Skin of body (tissue), 2 donors: ENCODE data around the gene KRTAP2-1. TPM values are rescaled to one million over a fixed set of nuclear protein-coding genes. Genes with fewer than 3 reads are reported as not detected.
"Not testable (repeated sequence)": the region's sequence is repeated elsewhere in the genome, so short reads cannot be mapped to it uniquely, and the experiment has no call there.

Experiments used
- DNase-seq: peaks from one replicate; lab custom pipeline; 2025; lab: John Stamatoyannopoulos, UW
- total RNA-seq: library from RNA; depleted of rRNA; stranded (reverse); fragments of >200 nt; gene quantifications from one replicate; pipeline ENCODE4 v1.2.3, GENCODE V29; 2014

KRTAP2-1 gene, protein sequence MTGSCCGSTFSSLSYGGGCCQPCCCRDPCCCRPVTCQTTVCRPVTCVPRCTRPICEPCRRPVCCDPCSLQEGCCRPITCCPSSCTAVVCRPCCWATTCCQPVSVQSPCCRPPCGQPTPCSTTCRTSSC
- total RNA-seq: 3.4 TPM

DNA sequence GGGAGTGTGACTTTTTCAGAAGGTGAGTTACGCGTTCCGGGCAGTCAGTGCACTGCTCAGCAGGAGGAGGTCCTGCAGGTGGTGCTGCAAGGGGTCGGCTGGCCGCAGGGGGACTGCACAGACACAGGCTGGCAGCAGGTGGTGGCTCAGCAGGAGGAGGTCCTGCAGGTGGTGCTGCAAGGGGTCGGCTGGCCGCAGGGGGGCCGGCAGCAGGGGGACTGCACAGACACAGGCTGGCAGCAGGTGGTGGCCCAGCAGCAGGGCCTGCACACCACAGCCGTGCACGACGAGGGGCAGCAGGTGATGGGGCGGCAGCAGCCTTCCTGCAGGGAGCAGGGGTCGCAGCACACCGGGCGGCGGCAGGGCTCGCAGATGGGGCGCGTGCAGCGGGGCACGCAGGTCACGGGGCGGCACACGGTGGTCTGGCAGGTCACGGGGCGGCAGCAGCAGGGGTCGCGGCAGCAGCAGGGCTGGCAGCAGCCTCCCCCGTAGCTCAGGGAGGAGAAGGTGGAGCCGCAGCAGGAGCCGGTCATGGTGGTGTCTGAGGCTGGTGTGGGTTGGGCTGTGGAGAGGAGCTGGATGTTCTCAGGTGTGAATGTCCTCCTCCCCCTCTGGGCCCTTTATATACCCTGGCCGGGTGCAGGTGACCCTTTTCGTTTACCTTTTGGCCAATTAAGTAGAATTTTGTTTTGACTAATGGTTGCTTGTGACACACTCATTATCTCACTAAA, at the start of gene KRTAP2-1:
TSS of gene KRTAP2-1 (minus strand) at position 582 of the 731 bp plus-strand sequence. CDS start at position 533, 49 bp downstream.
- not testable (repeated sequence) for DNase-seq

DNA sequence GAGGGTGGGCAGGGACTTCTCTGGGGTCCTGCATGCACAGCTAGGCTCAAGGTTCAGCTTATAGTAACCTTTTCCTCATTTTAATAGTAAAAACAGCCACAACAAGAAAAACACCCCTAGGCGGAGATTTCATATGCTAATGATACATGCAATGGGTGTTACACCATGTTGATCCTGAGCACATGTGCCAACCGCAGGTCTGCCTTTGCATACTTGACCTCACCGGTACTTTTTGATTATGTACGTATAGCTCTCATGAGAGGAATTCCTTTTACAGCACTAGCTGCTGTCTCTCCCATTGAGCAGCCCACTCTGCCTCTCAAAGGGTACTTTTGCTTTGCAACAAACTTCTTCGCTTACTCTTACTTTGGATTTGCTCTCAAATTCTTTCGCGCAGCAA, 48.9 kb upstream of the KRTAP2-1 start:
- DNase-seq: no peak

DNA sequence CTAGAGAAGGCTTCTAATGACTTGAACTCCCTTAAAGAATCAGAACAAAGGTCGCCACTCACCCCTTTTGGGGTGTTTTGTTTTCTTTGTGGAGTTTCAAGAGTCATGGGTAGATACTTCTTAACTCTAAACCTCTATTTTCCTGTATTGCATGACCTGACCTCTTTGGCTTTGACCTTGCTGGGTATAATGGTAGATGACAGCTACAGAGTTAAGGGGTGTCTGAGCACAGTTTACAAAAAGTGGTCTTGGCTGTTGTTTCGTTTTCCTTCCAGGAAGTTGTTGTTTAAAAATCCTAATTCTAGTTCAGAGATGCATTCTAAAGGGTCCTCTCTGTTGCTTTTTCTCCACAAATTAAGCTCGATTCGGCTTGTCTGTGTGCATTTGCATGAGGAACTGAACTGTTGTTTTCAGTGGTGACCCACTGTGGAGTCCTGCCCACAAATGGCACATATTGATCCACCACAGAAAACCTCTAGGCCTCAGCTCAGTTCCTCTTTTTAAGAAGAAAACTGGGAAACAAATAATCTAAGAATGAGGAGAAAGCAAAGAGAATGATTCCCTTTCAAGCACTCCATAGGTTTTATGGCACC, 41.7 kb upstream of the KRTAP2-1 start:
- not testable (repeated sequence) for DNase-seq

DNA sequence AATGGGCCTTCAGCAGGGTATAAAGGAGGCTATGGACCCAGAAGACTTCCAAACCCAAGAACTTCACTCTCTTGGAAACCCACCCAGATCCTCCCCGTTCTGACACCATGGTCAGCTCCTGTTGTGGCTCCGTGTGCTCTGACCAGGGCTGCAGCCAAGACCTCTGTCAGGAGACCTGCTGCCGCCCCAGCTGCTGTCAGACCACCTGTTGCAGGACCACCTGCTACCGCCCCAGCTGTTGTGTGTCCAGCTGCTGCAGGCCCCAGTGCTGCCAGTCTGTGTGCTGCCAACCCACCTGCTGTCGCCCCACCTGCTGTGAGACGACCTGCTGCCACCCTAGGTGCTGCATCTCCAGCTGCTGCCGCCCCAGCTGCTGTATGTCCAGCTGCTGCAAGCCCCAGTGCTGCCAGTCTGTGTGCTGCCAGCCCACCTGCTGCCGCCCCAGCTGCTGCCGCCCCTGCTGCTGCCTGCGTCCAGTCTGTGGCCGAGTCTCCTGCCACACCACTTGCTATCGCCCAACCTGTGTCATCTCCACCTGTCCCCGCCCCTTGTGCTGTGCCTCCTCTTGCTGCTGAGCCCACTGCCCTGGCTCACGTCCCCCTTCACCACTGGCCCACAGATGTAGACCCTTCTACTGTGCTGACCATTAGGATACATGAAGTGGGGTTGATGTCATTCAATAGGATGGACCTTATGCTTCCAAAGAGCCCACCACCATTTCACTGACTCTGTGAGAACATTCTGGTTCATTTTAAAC, 37.2 kb upstream of the KRTAP2-1 start, which contains the start of gene KRTAP4-7:
TSS of gene KRTAP4-7 (plus strand) at position 51 of the 757 bp plus-strand sequence. CDS start at position 108, 57 bp downstream.
- not testable (repeated sequence) for DNase-seq

DNA sequence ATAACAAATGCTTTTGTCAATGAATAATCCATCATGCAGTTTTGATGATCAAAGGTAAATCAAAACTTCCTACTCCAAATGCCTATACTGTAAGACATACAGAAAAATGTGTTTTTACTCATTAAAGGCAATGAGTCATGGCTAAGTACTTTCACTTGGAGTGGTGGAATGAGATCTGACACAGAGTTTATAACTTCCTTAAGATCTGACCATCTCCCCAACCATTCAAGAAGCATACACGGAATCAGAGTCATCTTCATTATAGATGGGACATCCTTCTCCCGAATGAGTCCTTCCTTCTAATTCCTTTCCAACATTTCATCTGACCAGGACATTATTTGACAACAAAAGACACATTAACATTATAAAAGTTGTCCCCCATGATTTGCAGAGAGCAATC, 36.3 kb upstream of the KRTAP2-1 start:
- DNase-seq: not testable (repeated sequence)

DNA sequence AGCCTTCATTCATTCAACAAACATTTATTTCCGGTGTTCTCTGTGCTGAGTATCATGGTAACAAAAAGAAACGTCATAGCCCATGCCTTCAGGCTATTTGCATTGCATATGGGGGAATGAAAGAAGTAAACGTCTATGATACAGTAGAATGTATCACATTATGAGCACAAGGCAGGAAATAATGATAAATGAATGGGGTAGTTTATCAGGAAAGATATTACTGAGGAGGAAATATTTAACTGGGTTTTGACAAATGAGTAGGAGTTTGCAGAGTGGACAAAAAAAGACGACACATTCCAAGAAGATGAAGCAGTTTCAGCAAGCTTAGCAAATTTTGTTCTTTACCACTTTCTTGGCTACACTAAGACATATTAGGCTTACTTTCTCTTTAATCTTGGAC, 35.5 kb upstream of the KRTAP2-1 start:
- DNase-seq: no peak

DNA sequence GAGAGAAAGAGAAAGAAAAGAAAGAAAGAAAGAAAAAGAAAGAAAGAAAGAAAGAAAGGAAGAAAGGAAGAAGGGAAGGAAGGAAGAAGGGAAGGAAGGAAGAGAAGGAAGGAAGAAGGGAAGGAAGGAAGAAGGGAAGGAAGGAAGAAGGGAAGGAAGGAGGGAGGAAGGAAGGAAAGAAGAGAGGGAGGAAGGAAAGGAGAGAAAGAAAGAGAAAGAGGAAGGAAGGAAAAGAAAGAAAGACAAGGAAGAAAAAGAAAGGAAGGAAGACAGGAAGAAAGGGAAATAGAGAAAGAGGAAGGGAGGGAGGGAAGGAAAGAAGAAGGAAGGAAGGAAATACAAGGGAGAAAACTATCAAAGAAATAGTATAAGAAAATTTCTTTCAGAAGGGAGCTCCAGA, 29.7 kb upstream of the KRTAP2-1 start:
- no peak for DNase-seq

DNA sequence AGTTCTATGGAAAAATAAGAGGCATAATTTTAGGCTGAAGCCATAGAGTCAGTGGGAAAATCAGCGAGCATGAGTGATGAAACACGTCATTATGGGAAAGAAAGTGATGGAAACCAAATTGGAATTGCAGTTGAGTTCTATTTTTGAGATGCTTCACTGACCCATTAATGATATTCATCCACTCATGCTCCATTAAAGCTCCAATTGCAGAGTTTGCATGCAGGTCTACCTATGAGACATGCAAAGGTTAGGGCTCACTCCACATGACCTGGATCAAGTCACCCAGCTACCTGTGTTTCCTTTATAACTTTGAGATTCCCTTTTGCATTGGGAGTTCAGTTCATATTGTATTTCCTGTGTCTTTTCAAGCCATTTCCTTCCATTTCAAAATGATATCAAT, 26.6 kb upstream of the KRTAP2-1 start:
- no peak for DNase-seq

DNA sequence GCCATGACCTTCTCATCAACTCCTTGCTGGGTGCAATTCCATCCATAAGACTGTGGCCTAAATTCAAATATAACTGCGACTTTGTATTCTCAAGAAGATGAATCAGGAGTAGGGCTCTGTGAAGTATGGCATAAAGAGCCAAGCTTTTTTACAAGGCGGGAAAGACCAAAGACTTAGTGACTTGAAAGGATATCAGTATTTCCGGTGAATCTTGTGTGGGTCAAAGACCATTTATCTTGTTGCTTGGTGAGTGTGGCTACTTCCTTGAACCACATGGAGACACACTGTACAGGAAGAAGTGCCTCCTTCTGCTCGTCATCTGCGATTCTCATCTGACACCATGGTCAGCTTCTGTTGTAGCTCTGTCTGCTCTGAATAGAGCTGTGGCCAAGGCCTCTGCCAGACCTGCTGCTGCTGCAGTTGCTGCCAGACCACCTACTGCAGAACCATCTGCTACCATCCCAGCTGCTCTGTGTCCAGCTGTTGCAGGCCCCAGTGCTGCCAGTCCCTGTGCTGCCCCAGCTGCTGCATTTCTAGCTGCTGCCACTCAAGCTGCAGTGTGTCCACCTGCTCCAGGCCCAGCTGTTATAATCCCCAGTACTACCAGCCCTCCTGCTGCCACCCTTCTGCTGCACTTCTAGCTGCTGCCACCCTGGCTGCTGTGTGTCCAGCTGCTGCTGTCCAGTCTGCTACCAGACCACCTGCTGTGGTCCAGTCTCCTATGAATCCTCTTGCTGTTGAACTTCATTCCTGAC, 24.7 kb upstream of the KRTAP2-1 start:
- no peak for DNase-seq

DNA sequence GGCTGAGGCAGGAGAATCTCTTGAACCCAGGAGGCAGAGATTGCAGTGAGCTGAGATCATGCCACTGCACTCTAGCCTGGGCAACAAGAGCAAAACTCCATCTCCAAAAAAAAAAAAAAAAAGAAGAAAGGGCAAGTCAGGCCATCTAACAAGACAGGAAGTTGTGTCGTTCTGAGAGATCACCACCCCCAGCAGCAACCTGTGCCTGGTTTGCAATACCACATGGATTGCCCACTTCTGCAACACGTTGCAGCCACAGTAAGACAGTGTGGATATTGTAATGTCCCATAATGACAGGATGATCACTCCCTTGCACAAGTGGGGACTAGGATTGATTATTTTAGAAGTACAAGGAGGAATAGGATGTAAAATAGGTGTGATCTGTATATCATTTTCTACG, 21.9 kb upstream of the KRTAP2-1 start:
- no peak for DNase-seq

DNA sequence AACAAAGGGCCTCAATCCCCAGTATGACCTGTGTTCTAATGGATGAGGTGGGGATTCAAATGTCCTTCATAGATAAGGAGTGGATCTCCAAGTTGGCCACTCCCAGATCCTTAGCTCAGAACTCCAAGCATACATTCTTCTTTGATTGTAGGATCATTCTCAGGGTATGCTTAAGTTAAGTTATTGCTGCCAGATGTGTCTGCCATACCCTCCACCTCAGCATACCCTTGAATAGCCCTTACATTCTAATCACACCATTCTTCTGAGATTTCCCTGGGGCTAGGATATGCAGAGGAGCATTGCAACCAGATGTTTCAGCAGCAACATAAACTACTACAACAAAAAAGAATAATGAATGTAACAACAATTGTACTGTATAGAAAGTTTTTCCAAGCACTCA, 20.2 kb upstream of the KRTAP2-1 start:
- DNase-seq: no peak

DNA sequence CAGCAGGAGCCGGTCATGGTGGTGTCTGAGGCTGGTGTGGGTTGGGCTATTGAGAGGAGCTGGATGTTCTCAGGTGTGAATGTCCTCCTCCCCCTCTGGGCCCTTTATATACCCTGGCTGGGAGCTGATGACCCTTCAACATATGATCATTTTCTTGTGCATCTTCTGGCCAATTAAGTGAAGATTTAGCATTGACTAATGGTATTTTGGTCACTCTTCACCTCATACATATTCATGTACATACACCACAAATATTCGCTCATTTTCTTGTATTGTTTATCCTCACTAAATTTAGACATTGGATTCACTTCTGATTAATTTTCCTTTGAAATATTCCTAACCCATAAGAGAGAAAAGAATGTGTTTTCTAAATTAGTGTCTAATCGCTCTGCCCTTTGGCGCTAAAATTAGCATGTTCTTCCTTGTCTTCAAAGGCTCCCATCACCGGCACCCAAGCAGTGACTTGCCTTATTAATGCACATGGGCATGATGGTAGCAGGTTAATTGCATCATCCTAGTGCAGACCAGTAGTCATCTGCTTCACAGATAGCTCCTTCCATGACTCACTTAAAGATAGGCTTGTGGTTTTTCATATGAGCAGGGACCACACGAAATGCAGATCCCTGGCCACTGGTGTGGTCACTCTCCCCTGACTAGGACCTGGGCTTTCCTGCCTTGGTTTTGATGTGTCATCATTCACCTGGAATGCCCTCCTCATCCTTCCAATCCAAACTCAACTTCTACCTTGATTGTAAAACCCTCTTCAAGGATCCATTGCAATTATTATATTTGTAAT, 18.9 kb upstream of the KRTAP2-1 start, which contains the start of gene KRTAP2-4:
TSS of gene KRTAP2-4 (minus strand) at position 51 of the 796 bp plus-strand sequence. CDS start at position 17, 34 bp downstream.
- DNase-seq: no peak

DNA sequence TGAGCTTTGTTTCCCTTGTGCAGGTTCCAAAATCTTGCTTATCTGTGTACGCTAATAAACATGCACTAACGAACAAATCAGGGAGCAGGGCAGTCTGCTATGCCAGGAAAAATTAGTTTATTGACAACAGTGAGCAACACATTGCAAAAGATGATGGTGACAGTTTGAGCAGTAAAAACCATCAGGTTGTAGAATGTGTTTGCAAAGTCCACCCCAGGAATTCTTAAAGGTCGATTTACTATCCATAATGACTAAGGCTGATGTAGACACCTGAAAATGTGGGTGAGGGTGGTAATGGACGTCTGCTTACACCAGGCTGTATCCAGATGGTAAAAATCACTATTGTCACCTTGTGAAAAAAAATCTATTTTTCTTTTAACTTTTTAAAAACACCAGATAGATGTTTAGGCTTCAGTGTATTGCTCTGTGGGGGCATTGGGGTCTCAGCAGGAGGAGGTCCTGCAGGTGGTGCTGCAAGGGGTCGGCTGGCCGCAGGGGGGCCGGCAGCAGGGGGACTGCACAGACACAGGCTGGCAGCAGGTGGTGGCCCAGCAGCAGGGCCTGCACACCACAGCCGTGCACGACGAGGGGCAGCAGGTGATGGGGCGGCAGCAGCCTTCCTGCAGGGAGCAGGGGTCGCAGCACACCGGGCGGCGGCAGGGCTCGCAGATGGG, 18.0 kb upstream of the KRTAP2-1 start:
- not testable (repeated sequence) for DNase-seq

DNA sequence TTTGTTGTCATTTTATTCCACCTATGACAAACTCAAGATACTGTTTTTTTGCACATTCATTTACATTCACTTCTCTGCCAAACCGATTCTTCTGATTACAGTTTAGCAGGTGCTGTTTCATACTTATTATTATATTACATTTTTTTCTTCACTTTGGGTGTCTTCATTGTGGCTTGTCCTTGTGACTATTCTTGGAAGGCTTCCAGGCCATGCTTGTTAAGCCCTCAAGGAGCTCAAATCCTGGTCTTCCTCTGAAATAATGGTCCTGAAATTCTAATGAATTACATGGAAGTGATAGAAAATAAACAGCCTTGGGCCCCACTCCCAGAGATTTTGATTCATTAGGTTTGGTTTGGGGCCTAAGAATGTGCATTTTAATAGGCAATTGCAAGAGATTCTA, 17.2 kb upstream of the KRTAP2-1 start:
- no peak for DNase-seq

DNA sequence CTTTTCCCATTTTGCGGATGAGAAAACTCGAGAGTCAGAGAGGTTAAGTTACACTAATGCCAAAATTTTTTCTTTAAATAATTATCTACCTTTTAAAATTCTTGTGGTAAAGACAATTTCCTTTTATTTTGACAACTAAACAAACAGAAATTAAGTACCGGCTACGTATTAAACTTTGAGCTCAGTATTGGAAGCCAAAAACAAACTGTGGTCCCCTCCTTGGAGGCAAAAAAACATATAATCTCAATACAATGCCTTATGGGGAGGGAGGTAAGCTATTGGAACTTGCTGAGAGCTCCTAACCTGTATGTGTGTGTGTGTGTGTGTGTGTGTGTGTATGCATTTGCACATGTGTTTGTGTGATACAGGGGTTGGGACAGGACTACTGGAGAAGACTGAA, 16.3 kb upstream of the KRTAP2-1 start:
- no peak for DNase-seq

DNA sequence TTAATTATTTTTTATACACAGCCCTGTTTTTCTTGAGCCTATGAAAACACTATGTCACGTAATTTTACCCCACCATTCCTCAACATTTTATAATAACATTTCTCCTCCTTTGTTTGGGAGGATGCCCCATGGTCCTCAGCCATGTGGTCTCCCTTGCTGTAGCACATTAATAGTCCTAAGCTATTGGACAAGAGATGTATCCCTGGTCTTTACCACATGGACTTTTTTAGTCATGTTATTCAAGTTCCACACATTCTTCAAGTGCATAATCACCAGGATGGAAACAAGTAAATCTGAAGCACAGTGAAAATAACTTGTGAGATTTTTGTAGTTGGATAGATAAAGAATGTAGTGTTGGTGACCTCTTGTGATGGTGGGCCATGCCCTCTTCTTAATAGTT, 14.8 kb upstream of the KRTAP2-1 start:
- no peak for DNase-seq

DNA sequence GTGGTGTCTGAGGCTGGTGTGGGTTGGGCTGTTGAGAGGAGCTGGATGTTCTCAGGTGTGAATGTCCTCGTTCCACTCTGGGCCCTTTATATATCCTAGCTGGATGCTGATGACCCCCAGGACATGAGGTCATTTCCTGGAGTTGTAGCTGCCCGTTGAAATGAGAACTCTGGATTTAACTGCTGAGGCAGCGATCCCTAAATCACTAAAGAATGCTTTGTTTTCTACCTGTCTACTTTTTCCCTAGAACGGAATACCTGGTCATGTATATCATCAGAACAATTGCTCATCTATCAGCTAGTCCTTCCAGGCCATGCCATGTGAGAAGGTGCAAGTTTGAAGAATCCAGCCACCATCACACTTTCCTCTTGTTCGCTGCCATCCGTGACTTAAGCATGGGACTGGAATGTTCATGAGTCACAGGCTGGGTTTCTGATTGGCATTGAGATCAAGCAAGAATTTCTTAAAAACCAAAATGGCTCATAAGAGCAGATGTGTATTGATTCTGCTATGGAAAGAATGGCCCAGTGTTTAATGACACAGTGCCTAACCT, 13.0 kb upstream of the KRTAP2-1 start, which contains the start of gene KRTAP2-3:
TSS of gene KRTAP2-3 (minus strand) at position 63 of the 553 bp plus-strand sequence. CDS start 64 bp downstream, outside the sequence.
- DNase-seq: no peak

DNA sequence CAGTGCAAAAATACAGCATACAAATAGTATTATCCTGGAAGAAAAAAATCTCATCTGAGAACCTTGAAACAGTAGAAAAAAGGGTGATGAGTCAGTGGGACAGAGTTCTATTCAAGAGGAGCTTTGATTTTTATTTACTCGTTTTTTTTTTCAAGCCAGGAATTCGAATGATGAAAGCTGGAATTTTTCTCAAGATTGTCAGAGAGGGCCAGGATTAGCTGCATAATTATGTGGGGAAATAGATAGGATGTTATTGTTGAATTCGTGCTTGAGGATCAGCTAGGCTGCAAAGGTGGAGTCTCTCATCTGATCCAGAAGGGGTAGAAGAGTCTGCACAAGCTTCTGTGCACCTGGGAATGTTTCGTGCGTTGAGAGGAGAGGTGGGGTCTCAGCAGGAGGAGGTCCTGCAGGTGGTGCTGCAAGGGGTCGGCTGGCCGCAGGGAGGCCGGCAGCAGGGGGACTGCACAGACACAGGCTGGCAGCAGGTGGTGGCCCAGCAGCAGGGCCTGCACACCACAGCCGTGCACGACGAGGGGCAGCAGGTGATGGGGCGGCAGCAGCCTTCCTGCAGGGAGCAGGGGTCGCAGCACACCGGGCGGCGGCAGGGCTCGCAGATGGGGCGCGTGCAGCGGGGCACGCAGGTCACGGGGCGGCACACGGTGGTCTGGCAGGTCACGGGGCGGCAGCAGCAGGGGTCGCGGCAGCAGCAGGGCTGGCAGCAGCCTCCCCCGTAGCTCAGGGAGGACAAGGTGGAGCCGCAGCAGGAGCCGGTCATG, 12.3 kb upstream of the KRTAP2-1 start:
- not testable (repeated sequence) for DNase-seq
